Measurements from ENCODE around the gene HOATZ. TPM values are rescaled to one million over a fixed set of nuclear protein-coding genes. Genes with fewer than 3 reads are reported as not detected.

HOATZ gene
- total and polyA plus RNA-seq, 2 of the 13 experiments (the other 11 are each of a cell fraction or from before 2014, with no cell fraction given): not detected

DNA sequence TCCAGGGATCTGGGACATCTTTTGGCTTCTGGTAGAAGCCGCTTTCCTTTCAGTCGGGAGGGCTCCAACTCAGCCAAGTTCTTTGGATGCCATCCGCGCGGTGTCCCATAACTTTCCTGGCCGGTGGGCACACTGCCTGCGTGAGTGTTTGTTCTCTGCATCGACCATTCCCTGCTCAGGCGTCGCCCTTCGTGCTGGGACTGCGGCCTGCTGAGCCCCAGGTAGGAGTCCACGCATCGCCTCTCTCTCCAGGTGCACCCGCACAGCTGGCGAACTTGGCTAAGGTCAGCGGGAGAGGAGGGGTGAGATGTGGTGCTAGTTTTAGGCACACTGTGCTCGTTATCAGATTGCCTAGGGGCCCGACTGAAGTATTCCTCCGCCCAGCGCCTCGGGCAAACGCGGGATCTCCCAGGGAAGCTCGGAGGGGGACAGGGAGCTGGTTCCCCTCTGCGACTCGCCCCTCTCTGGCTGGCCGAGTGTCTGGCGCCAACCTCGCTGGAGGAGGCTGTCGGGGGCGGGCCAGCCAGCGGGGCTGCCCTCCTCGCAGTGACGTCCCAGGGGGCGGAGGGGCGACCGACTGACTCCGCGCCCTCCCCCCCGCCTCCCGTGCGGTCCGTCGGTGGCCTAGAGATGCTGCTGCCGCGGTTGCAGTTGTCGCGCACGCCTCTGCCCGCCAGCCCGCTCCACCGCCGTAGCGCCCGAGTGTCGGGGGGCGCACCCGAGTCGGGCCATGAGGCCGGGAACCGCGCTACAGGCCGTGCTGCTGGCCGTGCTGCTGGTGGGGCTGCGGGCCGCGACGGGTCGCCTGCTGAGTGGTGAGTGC is 25.7 kb downstream of the HOATZ start, which contains the start of gene LAYN (continued):
- TF ChIP-seq NRL (CRISPR knock-in tag; IDR thresholded peaks at IDR 0.05; ENCODE audit: borderline replicate concordance): 0 out of 2 replicates have a peak, but pooled peaks have one; percentile 19
- peak; percentile 12; the same call in 1 of the 2 replicates for TF ChIP-seq ZNF800 (CRISPR knock-in tag; IDR thresholded peaks at IDR 0.05)
- TF ChIP-seq ZNF232 (CRISPR knock-in tag; IDR thresholded peaks at IDR 0.05; ENCODE audit: borderline replicate concordance): no peak
- TF ChIP-seq, protein P1, sequence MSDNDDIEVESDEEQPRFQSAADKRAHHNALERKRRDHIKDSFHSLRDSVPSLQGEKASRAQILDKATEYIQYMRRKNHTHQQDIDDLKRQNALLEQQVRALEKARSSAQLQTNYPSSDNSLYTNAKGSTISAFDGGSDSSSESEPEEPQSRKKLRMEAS (IDR thresholded peaks at IDR 0.05): peak; percentile 41; the same call in 1 of the 2 replicates
- 0 out of 2 replicates have a peak, but pooled peaks have one; percentile 29 for TF ChIP-seq ZSCAN21 (CRISPR knock-in tag; IDR thresholded peaks at IDR 0.05; ENCODE audit: borderline replicate concordance)
- peak; percentile 33; the same call in 1 of the 2 replicates for TF ChIP-seq MTF2 (CRISPR knock-in tag; IDR thresholded peaks at IDR 0.05; ENCODE audit: borderline replicate concordance)
- peak; percentile 56 for TF ChIP-seq ZNF687 (CRISPR knock-in tag; IDR thresholded peaks at IDR 0.05)
- 0 out of 2 replicates have a peak, but pooled peaks have one; percentile 25 for TF ChIP-seq PATZ1 (CRISPR knock-in tag; IDR thresholded peaks at IDR 0.05)
- TF ChIP-seq, protein P2, sequence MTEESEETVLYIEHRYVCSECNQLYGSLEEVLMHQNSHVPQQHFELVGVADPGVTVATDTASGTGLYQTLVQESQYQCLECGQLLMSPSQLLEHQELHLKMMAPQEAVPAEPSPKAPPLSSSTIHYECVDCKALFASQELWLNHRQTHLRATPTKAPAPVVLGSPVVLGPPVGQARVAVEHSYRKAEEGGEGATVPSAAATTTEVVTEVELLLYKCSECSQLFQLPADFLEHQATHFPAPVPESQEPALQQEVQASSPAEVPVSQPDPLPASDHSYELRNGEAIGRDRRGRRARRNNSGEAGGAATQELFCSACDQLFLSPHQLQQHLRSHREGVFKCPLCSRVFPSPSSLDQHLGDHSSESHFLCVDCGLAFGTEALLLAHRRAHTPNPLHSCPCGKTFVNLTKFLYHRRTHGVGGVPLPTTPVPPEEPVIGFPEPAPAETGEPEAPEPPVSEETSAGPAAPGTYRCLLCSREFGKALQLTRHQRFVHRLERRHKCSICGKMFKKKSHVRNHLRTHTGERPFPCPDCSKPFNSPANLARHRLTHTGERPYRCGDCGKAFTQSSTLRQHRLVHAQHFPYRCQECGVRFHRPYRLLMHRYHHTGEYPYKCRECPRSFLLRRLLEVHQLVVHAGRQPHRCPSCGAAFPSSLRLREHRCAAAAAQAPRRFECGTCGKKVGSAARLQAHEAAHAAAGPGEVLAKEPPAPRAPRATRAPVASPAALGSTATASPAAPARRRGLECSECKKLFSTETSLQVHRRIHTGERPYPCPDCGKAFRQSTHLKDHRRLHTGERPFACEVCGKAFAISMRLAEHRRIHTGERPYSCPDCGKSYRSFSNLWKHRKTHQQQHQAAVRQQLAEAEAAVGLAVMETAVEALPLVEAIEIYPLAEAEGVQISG (CRISPR knock-in tag; IDR thresholded peaks at IDR 0.05): peak; percentile 16; the same call in 1 of the 2 replicates
- no peak for TF ChIP-seq ZNF160 (CRISPR knock-in tag; IDR thresholded peaks at IDR 0.05)
- no peak for TF ChIP-seq ZSCAN20 (CRISPR knock-in tag; IDR thresholded peaks at IDR 0.05; ENCODE audit: borderline replicate concordance)
- peak; percentile 88 for TF ChIP-seq ZNF777 (CRISPR knock-in tag; IDR thresholded peaks at IDR 0.05)
- TF ChIP-seq ZFY (CRISPR knock-in tag; IDR thresholded peaks at IDR 0.05): 0 out of 2 replicates have a peak, but pooled peaks have one; percentile 22
